HG03135 (cell line): ENCODE measurements around the gene BNC2.
"Not testable (repeated sequence)": the region's sequence is repeated elsewhere in the genome, so short reads cannot be mapped to it uniquely, and the experiment has no call there.

Experiments
- ATAC-seq: cut with Tn5 transposase; IDR thresholded peaks from one replicate; pipeline ENCODE4 v1.9.1; 2021; ENCODE audit warnings: mild to moderate bottlenecking, moderate library complexity; ENCODE audit not compliant: unreplicated experiment

Gene BNC2

GRCh38 chr9:16475257-16475656, 395.2 kb downstream of the BNC2 start:
- ATAC-seq, result no peak

GRCh38 chr9:16469184-16469583, 401.3 kb downstream of the BNC2 start:
- ATAC-seq, result no peak

GRCh38 chr9:16461851-16462250, 408.6 kb downstream of the BNC2 start:
- ATAC-seq, result no peak

- ATAC-seq, result no peak
Observed at GRCh38 chr9:16461137-16461840, 409.2 kb downstream of the BNC2 start.

- no peak for ATAC-seq
Observed at GRCh38 chr9:16460696-16461095, 409.8 kb downstream of the BNC2 start.

GRCh38 chr9:16459421-16460148, 410.9 kb downstream of the BNC2 start:
- ATAC-seq, result no peak

- no peak for ATAC-seq
Observed at GRCh38 chr9:16458696-16459420, 411.6 kb downstream of the BNC2 start.

- no peak for ATAC-seq
Observed at GRCh38 chr9:16455842-16456241, 414.6 kb downstream of the BNC2 start.

- no peak for ATAC-seq
Observed at GRCh38 chr9:16453390-16453789, 417.1 kb downstream of the BNC2 start.

GRCh38 chr9:16450578-16450977, 419.9 kb downstream of the BNC2 start:
- no peak for ATAC-seq

GRCh38 chr9:16450043-16450442, 420.4 kb downstream of the BNC2 start:
- no peak for ATAC-seq

- no peak for ATAC-seq
Observed at GRCh38 chr9:16449076-16449730, 421.3 kb downstream of the BNC2 start.

- no peak for ATAC-seq
Observed at GRCh38 chr9:16447946-16448345, 422.5 kb downstream of the BNC2 start.

- no peak for ATAC-seq
Observed at GRCh38 chr9:16446636-16447035, 423.8 kb downstream of the BNC2 start.

GRCh38 chr9:16445141-16445920, 425.1 kb downstream of the BNC2 start:
- no peak for ATAC-seq

- ATAC-seq, result no peak
Observed at GRCh38 chr9:16442622-16443021, 427.8 kb downstream of the BNC2 start.

- ATAC-seq, result no peak
Observed at GRCh38 chr9:16441791-16442190, 428.7 kb downstream of the BNC2 start.

GRCh38 chr9:16438831-16439230, 431.6 kb downstream of the BNC2 start:
- not testable (repeated sequence) for ATAC-seq

- no peak for ATAC-seq
Observed at GRCh38 chr9:16436545-16436944, 433.9 kb downstream of the BNC2 start.

GRCh38 chr9:16434526-16434925, 435.9 kb downstream of the BNC2 start:
- ATAC-seq, result no peak

GRCh38 chr9:16433494-16433893, 437.0 kb downstream of the BNC2 start:
- ATAC-seq, result no peak
